Aorta (tissue), 5 donors: Measurements from ENCODE around the gene LRP5. TPM values are rescaled to one million over a fixed set of nuclear protein-coding genes. Genes with fewer than 3 reads are reported as not detected.
A peak's percentile ranks its signal among the peaks of the same experiment; 100 is the strongest.

Experiments used
- ATAC-seq: fragments of 200-7000 bp; cut with Tn5 transposase; one replicate; pipeline ENCODE4 v1.9.1; 2022; ENCODE audit warnings: moderate library complexity; ENCODE audit not compliant: low FRiP score
- DNase-seq, 2 donors: peaks; one replicate each; pipeline ENCODE4 v3.0.0-alpha.2; 2020
- H3K27ac ChIP-seq, 2 donors: one replicate each; pipeline ENCODE4 v1.5.1; 2013; ENCODE audit warnings: low read length in 2 of 2, mild to moderate bottlenecking in 2 of 2, moderate library complexity in 2 of 2, control low read depth in 1 of 2, inconsistent platforms in 1 of 2, low read depth in 1 of 2
- H3K27me3 ChIP-seq, 2 donors: one replicate each; pipeline ENCODE4 v1.6.1; 2013; ENCODE audit warnings: control low read depth in 1 of 2, low read length in 1 of 2, mild to moderate bottlenecking in 1 of 2, moderate library complexity in 1 of 2; ENCODE audit not compliant: insufficient read depth in 2 of 2, control insufficient read depth in 1 of 2
- H3K36me3 ChIP-seq, 2 donors: one replicate each; pipeline ENCODE4 v1.6.1; 2013; ENCODE audit warnings: control low read depth in 1 of 2, low read length in 1 of 2, mild to moderate bottlenecking in 1 of 2; ENCODE audit not compliant: insufficient read depth in 2 of 2, control insufficient read depth in 1 of 2
- H3K4me1 ChIP-seq, 2 donors: one replicate each; pipeline ENCODE4 v1.6.1; 2013; ENCODE audit warnings: low read length in 2 of 2, control low read depth in 1 of 2, mild to moderate bottlenecking in 1 of 2, moderate library complexity in 1 of 2; ENCODE audit not compliant: insufficient read depth in 2 of 2, control insufficient read depth in 1 of 2
- H3K4me3 ChIP-seq, 2 donors: one replicate each; pipeline ENCODE4 v1.5.1; 2013; ENCODE audit warnings: low read length in 2 of 2, control low read depth in 1 of 2, mild to moderate bottlenecking in 1 of 2
- H3K9me3 ChIP-seq: one replicate; pipeline ENCODE4 v1.6.1; 2013; ENCODE audit warnings: mild to moderate bottlenecking, low read length; ENCODE audit not compliant: control insufficient read depth
- WGBS, 2 donors: extraction: QIAGEN DNeasy Blood & Tissue Kit; methylation state at CpG; one replicate each; pipeline ENCODE4 v1.1.7; 2013; 5-methylcytosine and 5-hydroxymethylcytosine counted together
- intact Hi-C, 2 donors: fragments of 100-400 bp; cut with DNase I; formaldehyde crosslinking; loops; one replicate each; pipeline versions ENCODE4 v1.14.2 to v1.15.0; 2022
- polyA plus RNA-seq, 2 donors: library from polyadenylated mRNA; stranded (reverse); fragments of 200-250 nt; gene quantifications; one replicate each; pipeline ENCODE4 v1.2.3, GENCODE V29; 2013
- total RNA-seq, 2 donors: library from RNA; stranded (reverse); fragmentation: NEBNext Ultra II Directional; extraction: Animal tissue kit (Norgen Biotek cat#: 25700); gene quantifications; one replicate each; pipeline ENCODE4 v1.2.1, GENCODE V29; 2021
- donor health status: healthy with polysubstance abuse.
- donor health status: Bipolar disorder and iron deficiency.
- donor health status: DM: no; HTN: no; CAD: no.
- donor health status: DM: no; HTN: no; CAD: no.
- donor health status: DM: yes; HTN: yes; CAD: no.

LRP5 gene
- total and polyA plus RNA-seq, 4 donors = 23.9 to 103 (median 69.5) TPM

DNA sequence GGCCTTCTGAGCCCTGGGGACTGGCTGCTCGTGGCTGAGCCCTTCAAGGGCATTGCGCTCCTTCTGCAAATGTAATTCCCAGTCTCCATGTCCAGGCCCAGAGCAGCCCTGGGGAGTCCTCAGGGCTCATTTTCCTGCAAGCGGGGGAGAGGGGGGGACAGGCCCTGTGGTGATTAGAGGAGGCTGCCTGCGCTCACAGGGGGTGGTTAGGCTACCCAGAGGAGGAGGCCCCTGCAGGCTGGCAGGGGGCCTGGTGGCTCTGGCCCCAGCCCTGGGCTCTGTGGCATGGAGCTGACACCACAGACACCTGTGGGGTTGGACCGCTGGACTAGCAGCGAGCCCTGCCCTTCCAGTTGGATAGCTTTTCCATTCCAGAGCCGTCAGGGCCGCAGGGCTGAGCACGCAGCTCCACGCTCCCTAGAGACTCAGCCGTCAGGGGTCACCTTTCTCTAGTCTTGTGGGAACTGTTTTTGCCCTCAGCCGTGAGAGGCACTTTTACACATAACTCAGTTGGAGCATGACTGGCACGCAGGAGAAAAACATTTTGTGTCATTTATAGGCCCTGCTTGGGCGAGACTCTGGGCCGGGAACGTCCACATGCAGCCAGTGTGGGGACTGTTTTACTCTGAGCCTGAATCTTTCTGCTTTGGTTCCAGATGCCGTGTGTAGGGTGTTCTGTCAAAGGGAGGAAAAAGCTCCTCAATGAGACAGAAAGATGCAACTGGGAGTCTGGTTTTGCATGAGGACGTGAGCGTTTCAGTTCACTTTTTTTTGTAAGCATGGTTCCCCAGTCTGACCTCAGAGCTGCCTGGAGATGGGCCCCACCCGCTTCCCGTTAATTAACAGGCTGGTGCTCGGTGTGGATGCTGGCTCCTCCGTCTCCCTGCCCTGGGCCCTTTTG is 58.1 kb downstream of the LRP5 start:
- ATAC-seq = peak; percentile 54
- Histone ChIP-seq H3K27me3 (no peaks in the 10 kb centered on the region), H3K36me3 (no peaks in the 10 kb centered on the region), H3K4me3 (no peak overlapping the region), H3K9me3 (no peaks in the 10 kb centered on the region), H3K4me1 (peaks cover 0 to 3% of the 10 kb centered on the region in 2 donors), H3K27ac (peak overlapping the region; percentile 44 to 87)
- 6 to 12% methylated on average over 22 to 23 of the region's 23 CpGs for whole genome bisulfite sequencing, 2 donors
- intact Hi-C loops = loop anchor here in 1 of 2 donors (1.0 kb wide), 1 partner anchor 16 kb away; no protein-coding TSS in a partner anchor
- DNase-seq = peak; percentile 73 to 77

DNA sequence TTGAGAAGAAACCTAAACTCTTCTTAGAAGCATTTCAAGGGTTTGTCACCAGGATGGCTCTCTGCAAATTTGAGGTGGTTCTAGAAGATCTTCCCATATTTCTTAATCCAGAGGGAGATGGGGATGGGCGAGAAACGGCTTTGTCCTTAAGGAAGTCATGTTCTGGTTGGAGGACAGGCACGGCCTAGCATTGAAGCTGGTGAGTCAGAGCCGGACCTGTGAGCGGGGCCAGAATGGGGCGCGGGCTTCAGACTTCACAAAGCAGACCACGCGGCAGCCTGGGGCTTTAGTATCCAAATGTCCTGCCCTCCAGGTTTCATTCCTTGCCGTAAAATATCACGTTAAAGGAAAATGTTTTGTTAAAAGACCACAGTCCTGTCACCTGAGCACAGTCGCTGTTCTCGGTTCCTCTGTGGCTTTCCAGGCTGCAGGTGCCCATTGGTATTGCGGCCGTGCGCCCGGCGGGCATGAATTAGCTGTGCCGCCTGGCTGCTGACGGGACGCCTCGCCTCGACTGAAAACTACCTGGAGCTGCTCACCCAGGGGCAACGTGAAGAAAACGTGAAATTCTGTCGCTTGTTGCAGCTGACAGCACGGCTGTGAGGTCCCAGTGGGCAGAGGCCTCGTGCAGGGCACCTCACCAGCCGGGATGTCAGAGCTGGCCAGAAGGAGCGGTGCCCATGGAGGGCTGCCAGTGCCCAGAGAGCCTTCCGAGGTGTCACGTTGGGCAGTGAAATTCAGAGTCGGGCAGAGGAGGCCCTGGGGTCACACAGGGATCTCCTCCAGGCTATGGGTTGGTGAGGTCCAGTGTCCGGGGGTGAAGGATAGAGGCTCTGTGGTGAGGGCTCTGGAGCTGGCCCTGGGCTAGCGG is 59.0 kb downstream of the LRP5 start:
- ATAC-seq = no peak

DNA sequence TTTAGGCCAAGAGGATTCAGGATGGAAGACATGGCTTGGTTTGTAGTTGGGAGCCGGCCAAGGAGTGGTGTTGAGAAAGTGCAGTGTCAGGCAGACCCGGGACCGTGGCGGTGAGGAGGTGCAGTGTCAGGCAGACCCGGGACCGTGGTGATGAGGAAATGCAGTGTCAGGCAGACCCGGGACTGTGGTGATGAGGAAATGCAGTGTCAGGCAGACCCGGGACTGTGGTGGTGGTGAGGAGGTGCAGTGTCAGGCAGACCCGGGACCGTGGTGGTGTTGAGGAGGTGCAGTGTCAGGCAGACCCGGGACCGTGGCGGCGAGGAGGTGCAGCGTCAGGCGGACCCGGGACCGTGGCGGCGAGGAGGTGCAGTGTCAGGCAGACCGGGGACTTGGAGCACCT is 59.7 kb downstream of the LRP5 start:
- peak in 1 of 2 donors; percentile 76 for DNase-seq
- H3K9me3 ChIP-seq = no peaks in the 10 kb centered on the region
- H3K4me3 ChIP-seq = no peak overlapping the region
- H3K27ac ChIP-seq = peak overlapping the region in 1 of 2 donors; percentile 86
- ATAC-seq = no peak
- peaks cover 0 to 3% of the 10 kb centered on the region in 2 donors for H3K4me1 ChIP-seq
- WGBS, 2 donors = 82 to 83% methylated on average over 21 of the region's 21 CpGs
- no peaks in the 10 kb centered on the region for H3K27me3 ChIP-seq
- no peaks in the 10 kb centered on the region for H3K36me3 ChIP-seq
- intact Hi-C loops = no loop called here

More for the DNA sequence above, 59.0 kb downstream of the LRP5 start:
- intact Hi-C loops = no loop called here
- Histone ChIP-seq H3K36me3 (no peaks in the 10 kb centered on the region), H3K9me3 (no peaks in the 10 kb centered on the region), H3K4me1 (peaks cover 0 to 3% of the 10 kb centered on the region in 2 donors), H3K4me3 (no peak overlapping the region), H3K27me3 (no peaks in the 10 kb centered on the region), H3K27ac (peak overlapping the region; percentile 44 to 86)
- peak in 1 of 2 donors; percentile 85 for DNase-seq
- WGBS, 2 donors = 48 to 55% methylated on average over 35 of the region's 35 CpGs

DNA sequence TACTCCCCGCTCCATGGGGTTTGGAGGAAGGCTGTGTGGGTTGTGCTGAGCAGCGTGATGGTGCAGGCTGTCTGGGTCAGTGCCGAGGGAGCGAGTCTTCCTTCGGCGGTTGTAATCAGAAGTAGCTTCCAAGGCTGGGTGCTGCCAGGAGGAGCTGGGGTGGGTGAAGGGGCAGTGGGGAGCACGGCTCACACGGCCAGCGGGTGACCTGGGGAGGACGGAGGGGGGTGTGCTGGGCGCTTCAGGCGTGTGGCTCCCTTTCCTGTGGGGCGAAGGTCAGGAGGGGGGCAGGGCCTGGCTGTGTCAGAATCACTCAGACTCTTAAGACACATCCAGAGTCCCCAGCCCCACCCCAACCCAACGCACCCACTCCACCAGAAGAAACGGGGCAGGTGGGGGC is 60.2 kb downstream of the LRP5 start:
- peak in 1 of 2 donors; percentile 71 for DNase-seq
- intact Hi-C loops = no loop called here
- H3K4me3 ChIP-seq = no peak overlapping the region
- no peaks in the 10 kb centered on the region for H3K27me3 ChIP-seq
- 72 to 81% methylated on average over 12 to 15 of the region's 15 CpGs for WGBS, 2 donors
- H3K36me3 ChIP-seq = no peaks in the 10 kb centered on the region
- peaks cover 0 to 3% of the 10 kb centered on the region in 2 donors for H3K4me1 ChIP-seq
- H3K27ac ChIP-seq = no peak overlapping the region
- no peak for ATAC-seq
- no peaks in the 10 kb centered on the region for H3K9me3 ChIP-seq

DNA sequence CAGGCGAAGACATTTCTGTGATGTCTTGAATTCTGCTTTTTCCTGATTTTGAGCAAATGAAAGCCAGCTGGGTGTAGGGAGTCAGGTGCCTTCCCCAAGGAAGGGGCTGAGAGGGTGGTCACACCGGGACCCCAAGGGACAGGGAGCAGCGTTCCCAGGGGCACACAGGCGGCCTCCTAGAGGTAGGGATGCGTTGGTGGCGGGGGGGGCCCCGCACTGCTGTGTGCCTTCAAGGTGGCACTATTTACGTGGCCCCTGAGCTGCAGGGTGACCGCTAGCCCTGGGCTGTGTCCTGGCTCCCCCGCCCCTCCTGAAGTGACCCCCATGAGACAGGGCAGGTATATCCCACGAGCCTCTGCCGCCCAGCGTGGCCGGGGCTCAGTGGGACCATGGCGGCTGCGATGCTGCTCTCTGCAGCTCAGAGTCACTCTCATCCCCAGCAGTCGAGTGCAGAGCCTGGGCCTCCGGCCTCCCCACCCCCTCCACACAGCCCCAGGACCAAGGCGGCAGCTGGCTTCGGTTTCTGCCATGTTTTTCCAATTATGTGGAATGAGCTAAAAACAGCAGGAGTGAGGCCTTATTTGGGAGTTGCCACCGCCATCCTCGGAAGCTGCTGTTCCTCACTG is 60.9 kb downstream of the LRP5 start:
- Histone ChIP-seq H3K4me3 (no peak overlapping the region), H3K9me3 (no peaks in the 10 kb centered on the region), H3K36me3 (no peaks in the 10 kb centered on the region), H3K27me3 (no peaks in the 10 kb centered on the region), H3K4me1 (peaks cover 0 to 3% of the 10 kb centered on the region in 2 donors), H3K27ac (peak overlapping the region; percentile 74 to 85)
- DNase-seq (peak in 1 of 2 donors; percentile 72), ATAC-seq (peak; percentile 70)
- 48 to 51% methylated on average over 21 to 22 of the region's 22 CpGs for WGBS, 2 donors
- intact Hi-C loops = no loop called here

DNA sequence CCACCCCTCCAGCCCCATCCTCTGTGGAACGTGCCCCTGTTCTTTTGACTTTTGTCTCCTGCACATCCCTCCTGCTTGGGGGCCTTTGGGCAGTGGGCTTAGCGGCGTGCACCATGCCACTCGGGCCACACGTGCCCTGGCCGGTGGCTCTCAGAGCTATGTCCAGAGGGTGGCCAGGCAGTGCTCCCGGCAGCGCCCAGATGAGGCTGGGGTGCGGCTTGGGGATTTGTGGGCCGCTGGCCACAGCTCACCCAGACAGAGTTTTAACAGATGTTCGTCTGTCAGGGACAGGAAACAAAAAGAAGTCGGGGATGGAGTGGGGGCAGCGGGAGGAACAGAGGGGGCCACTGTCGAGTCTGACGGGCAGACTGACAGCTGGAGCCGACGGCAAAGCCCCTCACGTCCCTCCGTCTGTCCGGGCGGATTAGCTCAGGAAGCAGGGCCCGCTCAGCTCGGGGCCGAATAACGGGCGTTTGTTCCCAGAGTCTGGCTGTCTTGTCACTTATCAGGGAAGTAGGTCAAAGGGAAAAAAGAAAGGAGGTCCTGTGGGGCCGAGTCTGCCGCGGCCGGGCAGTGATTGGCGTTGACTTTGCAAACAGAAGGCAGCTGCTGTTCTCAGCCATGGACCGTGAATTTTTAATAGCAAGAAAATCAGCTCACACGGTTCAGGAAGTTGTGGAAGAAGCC is 61.6 kb downstream of the LRP5 start:
- H3K4me1 ChIP-seq = peaks cover 0 to 3% of the 10 kb centered on the region in 2 donors
- H3K27ac ChIP-seq = peak overlapping the region; percentile 74 to 85
- H3K9me3 ChIP-seq = no peaks in the 10 kb centered on the region
- H3K4me3 ChIP-seq = no peak overlapping the region
- no peaks in the 10 kb centered on the region for H3K27me3 ChIP-seq
- DNase-seq (no peak), ATAC-seq (no peak)
- WGBS, 2 donors = 3 to 4% methylated on average over 33 of the region's 33 CpGs
- intact Hi-C loops = no loop called here
- no peaks in the 10 kb centered on the region for H3K36me3 ChIP-seq

DNA sequence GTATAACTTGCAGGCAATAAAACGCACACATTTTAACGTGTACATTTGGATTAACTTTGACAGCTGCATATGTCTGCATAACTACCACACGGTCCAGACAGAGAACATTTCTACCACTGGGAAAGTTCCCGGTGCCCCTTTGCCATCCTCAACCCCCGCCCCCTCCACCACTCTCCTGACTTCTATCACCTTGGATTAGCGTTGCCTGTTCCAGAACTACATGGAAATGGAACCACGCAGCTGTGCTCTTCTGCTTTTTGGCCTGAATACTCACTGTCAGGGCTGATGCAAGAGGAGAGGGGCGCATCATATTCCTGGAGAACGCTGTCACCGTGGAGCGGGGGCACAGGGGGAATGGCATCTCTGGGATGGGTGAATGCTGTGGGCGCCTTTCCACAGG is 62.1 kb downstream of the LRP5 start:
- Histone ChIP-seq H3K9me3 (no peaks in the 10 kb centered on the region), H3K36me3 (no peaks in the 10 kb centered on the region), H3K4me3 (no peak overlapping the region), H3K4me1 (peaks cover 0 to 3% of the 10 kb centered on the region in 2 donors), H3K27ac (peak overlapping the region; percentile 43 to 74), H3K27me3 (no peaks in the 10 kb centered on the region)
- intact Hi-C loops = no loop called here
- no peak for ATAC-seq
- 58 to 61% methylated on average over 12 of the region's 12 CpGs for WGBS, 2 donors
- no peak for DNase-seq

DNA sequence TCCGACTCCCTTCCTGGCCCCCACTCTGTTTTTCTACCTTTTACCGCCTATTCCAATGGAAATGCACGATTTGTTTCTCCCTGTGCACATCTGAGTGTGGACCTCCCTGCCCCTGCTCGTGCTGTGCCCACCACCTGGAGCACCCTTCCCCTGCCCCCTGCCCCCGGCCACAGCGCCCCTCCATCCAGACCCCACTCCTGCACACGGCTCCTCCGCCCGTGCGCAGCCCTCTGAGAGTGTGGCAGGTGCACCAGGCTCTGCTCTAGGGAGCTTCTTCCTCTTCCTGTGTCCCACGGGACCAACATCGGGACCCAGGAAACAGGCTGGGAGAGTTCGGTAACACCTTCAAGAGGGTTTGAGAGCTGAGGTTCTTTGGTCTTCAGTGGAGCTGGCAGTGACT is 62.9 kb downstream of the LRP5 start:
- intact Hi-C loops = no loop called here
- no peak for DNase-seq
- Histone ChIP-seq H3K4me3 (no peak overlapping the region), H3K9me3 (no peaks in the 10 kb centered on the region), H3K4me1 (peaks cover 0 to 3% of the 10 kb centered on the region in 2 donors), H3K27ac (peak overlapping the region in 1 of 2 donors; percentile 43), H3K36me3 (no peaks in the 10 kb centered on the region), H3K27me3 (no peaks in the 10 kb centered on the region)
- WGBS, 2 donors = 94% methylated on average over 13 of the region's 13 CpGs
- no peak for ATAC-seq
